ENCODE results near the gene ARMS2. TPM values are rescaled to one million over a fixed set of nuclear protein-coding genes. Genes with fewer than 3 reads are reported as not detected.

The ARMS2 gene
- total RNA-seq, 1 experiment from 2014 or later: not detected

GRCh38 chr10:122466951-122467381, 12.5 kb downstream of the ARMS2 start:
- ATAC-seq (no peak), DNase-seq (no peak)
- BruUV-seq (replicated peaks): no TSS peak
- no peak overlapping the region for H3K9ac ChIP-seq (ENCODE audit: low read length)
- no peaks in the 10 kb centered on the region for H3F3A ChIP-seq (ENCODE audit: low read length, unreplicated experiment)
- no peaks in the 10 kb centered on the region for H3K9me3 ChIP-seq (ENCODE audit: low read length)
- H3K4me2 ChIP-seq (ENCODE audit: low read length): no peak overlapping the region
- H4K20me1 ChIP-seq (ENCODE audit: low read length): no peaks in the 10 kb centered on the region
- ChIA-PET CTCF (no interaction called here), POLR2A (ENCODE audit: unreplicated experiment) (no interaction called here)
- intact Hi-C loops (cut with micrococcal nuclease): loop anchor here (5.0 kb wide), 1 partner anchor 100 kb away; no protein-coding TSS in a partner anchor
- 0 out of 2 replicates have a peak, but pooled peaks cover 3% of the 10 kb centered on the region for H3K79me2 ChIP-seq (ENCODE audit: low read length)
- H3K4me3 ChIP-seq (ENCODE audit: low read length): no peak overlapping the region
- H2AFZ ChIP-seq (ENCODE audit: low read length): no peak overlapping the region
- TF ChIP-seq EZH2phosphoT487 (IDR thresholded peaks at IDR 0.05; ENCODE audit: borderline replicate concordance, low read length) (no peak), EZH2 (IDR thresholded peaks at IDR 0.05; ENCODE audit: low read length, unreplicated experiment) (no peak)
- TF ChIP-seq, protein P1, sequence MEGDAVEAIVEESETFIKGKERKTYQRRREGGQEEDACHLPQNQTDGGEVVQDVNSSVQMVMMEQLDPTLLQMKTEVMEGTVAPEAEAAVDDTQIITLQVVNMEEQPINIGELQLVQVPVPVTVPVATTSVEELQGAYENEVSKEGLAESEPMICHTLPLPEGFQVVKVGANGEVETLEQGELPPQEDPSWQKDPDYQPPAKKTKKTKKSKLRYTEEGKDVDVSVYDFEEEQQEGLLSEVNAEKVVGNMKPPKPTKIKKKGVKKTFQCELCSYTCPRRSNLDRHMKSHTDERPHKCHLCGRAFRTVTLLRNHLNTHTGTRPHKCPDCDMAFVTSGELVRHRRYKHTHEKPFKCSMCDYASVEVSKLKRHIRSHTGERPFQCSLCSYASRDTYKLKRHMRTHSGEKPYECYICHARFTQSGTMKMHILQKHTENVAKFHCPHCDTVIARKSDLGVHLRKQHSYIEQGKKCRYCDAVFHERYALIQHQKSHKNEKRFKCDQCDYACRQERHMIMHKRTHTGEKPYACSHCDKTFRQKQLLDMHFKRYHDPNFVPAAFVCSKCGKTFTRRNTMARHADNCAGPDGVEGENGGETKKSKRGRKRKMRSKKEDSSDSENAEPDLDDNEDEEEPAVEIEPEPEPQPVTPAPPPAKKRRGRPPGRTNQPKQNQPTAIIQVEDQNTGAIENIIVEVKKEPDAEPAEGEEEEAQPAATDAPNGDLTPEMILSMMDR (conservative IDR thresholded peaks at IDR 0.05; ENCODE audit: low read depth, low read length): no peak
- H3K27me3 ChIP-seq (ENCODE audit: low read length): no peaks in the 10 kb centered on the region
- no peak overlapping the region for H3K27ac ChIP-seq (ENCODE audit: low read length)
- H3K4me1 ChIP-seq (ENCODE audit: insufficient read depth, low read length): peaks cover 30% of the 10 kb centered on the region
- no peaks in the 10 kb centered on the region for H3K36me3 ChIP-seq (ENCODE audit: low read depth, low read length)
- no peaks in the 10 kb centered on the region for H3K9me2 ChIP-seq (replicated peaks; ENCODE audit: low read length)

DNA sequence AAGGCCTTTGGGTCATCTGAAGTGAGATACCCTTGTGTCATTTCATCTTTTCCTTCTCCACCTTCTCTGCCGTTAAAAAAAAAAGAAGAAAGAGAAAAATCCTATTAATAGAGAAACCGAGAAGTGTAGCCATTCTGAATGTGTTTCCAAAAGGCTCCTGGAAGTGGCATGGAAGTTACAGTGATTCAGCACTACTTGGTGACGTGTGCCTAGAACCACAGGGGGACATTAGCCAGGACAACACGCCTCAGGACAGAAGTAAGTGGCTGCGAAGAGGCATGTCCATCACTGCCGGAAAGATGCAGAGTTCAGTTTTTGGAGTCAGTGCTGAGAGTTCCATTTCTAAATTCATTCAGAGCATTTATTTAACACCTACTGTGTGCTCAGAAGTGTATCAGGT, 13.2 kb downstream of the ARMS2 start:
- Histone ChIP-seq H3K4me1 (ENCODE audit: insufficient read depth, low read length) (peaks cover 30% of the 10 kb centered on the region), H3K4me3 (ENCODE audit: low read length) (no peak overlapping the region), H3K9me2 (replicated peaks; ENCODE audit: low read length) (no peaks in the 10 kb centered on the region), H3K27me3 (ENCODE audit: low read length) (no peaks in the 10 kb centered on the region), H3F3A (ENCODE audit: low read length, unreplicated experiment) (no peaks in the 10 kb centered on the region), H3K9me3 (ENCODE audit: low read length) (no peaks in the 10 kb centered on the region), H3K9ac (ENCODE audit: low read length) (no peak overlapping the region), H3K4me2 (ENCODE audit: low read length) (no peak overlapping the region), H2AFZ (ENCODE audit: low read length) (no peak overlapping the region), H3K36me3 (ENCODE audit: low read depth, low read length) (no peaks in the 10 kb centered on the region), H3K27ac (ENCODE audit: low read length) (no peak overlapping the region), H3K79me2 (ENCODE audit: low read length) (0 out of 2 replicates have a peak, but pooled peaks cover 3% of the 10 kb centered on the region), H4K20me1 (ENCODE audit: low read length) (no peaks in the 10 kb centered on the region)
- intact Hi-C loops (cut with micrococcal nuclease): loop anchor here (5.0 kb wide), 1 partner anchor 100 kb away; no protein-coding TSS in a partner anchor
- ChIA-PET POLR2A (ENCODE audit: unreplicated experiment) (no interaction called here), CTCF (no interaction called here)
- no peak for DNase-seq
- no peak for ATAC-seq
- BruUV-seq (replicated peaks): no TSS peak
- no peak for TF ChIP-seq EZH2phosphoT487 (IDR thresholded peaks at IDR 0.05; ENCODE audit: borderline replicate concordance, low read length)
- no peak for TF ChIP-seq EZH2 (IDR thresholded peaks at IDR 0.05; ENCODE audit: low read length, unreplicated experiment)
- TF ChIP-seq, protein P1 (conservative IDR thresholded peaks at IDR 0.05; ENCODE audit: low read depth, low read length): no peak

GRCh38 chr10:122468307-122468925, 14.0 kb downstream of the ARMS2 start:
- no peaks in the 10 kb centered on the region for H3K36me3 ChIP-seq (ENCODE audit: low read depth, low read length)
- CTCF ChIA-PET: interaction anchor here (0.8 to 1.1 kb wide), 4 partner anchors 26 to 97 kb away, joined by 3 to 9 read pairs (median 4); no protein-coding TSS in a partner anchor
- no peak overlapping the region for H2AFZ ChIP-seq (ENCODE audit: low read length)
- peaks cover 28% of the 10 kb centered on the region for H3K4me1 ChIP-seq (ENCODE audit: insufficient read depth, low read length)
- peak overlapping the region; percentile 42 for H3K4me2 ChIP-seq (ENCODE audit: low read length)
- DNase-seq: no peak
- no peak overlapping the region for H3K4me3 ChIP-seq (ENCODE audit: low read length)
- H3K27me3 ChIP-seq (ENCODE audit: low read length): no peaks in the 10 kb centered on the region
- POLR2A ChIA-PET (ENCODE audit: unreplicated experiment): no interaction called here
- H3K27ac ChIP-seq (ENCODE audit: low read length): peak overlapping the region; percentile 74
- no peaks in the 10 kb centered on the region for H3K9me3 ChIP-seq (ENCODE audit: low read length)
- no TSS peak for BruUV-seq (replicated peaks)
- intact Hi-C loops (cut with micrococcal nuclease): loop anchor here (5.0 kb wide), 1 partner anchor 99 kb away; no protein-coding TSS in a partner anchor
- no peaks in the 10 kb centered on the region for H4K20me1 ChIP-seq (ENCODE audit: low read length)
- TF ChIP-seq EZH2 (IDR thresholded peaks at IDR 0.05; ENCODE audit: low read length, unreplicated experiment) (no peak), EZH2phosphoT487 (IDR thresholded peaks at IDR 0.05; ENCODE audit: borderline replicate concordance, low read length) (no peak)
- TF ChIP-seq, protein P1 (conservative IDR thresholded peaks at IDR 0.05; ENCODE audit: low read depth, low read length): no peak
- 0 out of 2 replicates have a peak, but pooled peaks cover 3% of the 10 kb centered on the region for H3K79me2 ChIP-seq (ENCODE audit: low read length)
- H3K9me2 ChIP-seq (replicated peaks; ENCODE audit: low read length): no peaks in the 10 kb centered on the region
- H3F3A ChIP-seq (ENCODE audit: low read length, unreplicated experiment): no peaks in the 10 kb centered on the region
- no peak overlapping the region for H3K9ac ChIP-seq (ENCODE audit: low read length)
- ATAC-seq: no peak
